Mesendoderm (in vitro differentiated cells): ENCODE measurements around the gene WDR82.

Experiments
- DNase-seq: peaks from one replicate; pipeline ENCODE4 v3.0.0; 2013
- H2AK5ac ChIP-seq: 2 replicates; pipeline ENCODE4 v1.6.1; 2013; ENCODE audit warnings: low read length, inconsistent platforms
- H2BK120ac ChIP-seq: 2 replicates; pipeline ENCODE4 v1.6.1; 2013; ENCODE audit warnings: low read depth, mild to moderate bottlenecking, low read length, moderate library complexity, mixed read lengths
- H2BK15ac ChIP-seq: replicated peaks from 2 replicates; pipeline ENCODE4 v1.6.1; 2013; ENCODE audit warnings: low read depth, mild to moderate bottlenecking, moderate library complexity
- H2BK5ac ChIP-seq: 2 replicates; pipeline ENCODE4 v1.6.1; 2013; ENCODE audit warnings: low read length, inconsistent platforms
- H3K18ac ChIP-seq: 2 replicates; pipeline ENCODE4 v1.6.1; 2013; ENCODE audit warnings: mild to moderate bottlenecking, low read length, mixed read lengths
- H3K23ac ChIP-seq: one replicate; pipeline ENCODE4 v1.6.1; 2013; ENCODE audit warnings: low read length
- H3K27ac ChIP-seq: 2 replicates; pipeline ENCODE4 v1.5.1; 2013; ENCODE audit warnings: low read depth, mild to moderate bottlenecking, inconsistent platforms, low read length, moderate library complexity
- H3K27me3 ChIP-seq: 2 replicates; pipeline ENCODE4 v1.6.1; 2013; ENCODE audit warnings: low read length, control low read depth, mild to moderate bottlenecking, inconsistent platforms; ENCODE audit not compliant: insufficient read depth, poor library complexity
- H3K36me3 ChIP-seq: 2 replicates; pipeline ENCODE4 v1.6.1; 2013; ENCODE audit warnings: low read length, inconsistent platforms; ENCODE audit not compliant: control insufficient read depth, insufficient read depth
- H3K4ac ChIP-seq: one replicate; pipeline ENCODE4 v1.6.1; 2013; ENCODE audit warnings: low read depth, mild to moderate bottlenecking, low read length, moderate library complexity
- H3K4me1 ChIP-seq: 2 replicates; pipeline ENCODE4 v1.6.1; 2013; ENCODE audit warnings: low read depth, low read length, inconsistent platforms; ENCODE audit not compliant: control insufficient read depth
- H3K4me2 ChIP-seq: 2 replicates; pipeline ENCODE4 v1.6.1; 2013; ENCODE audit warnings: low read length
- H3K4me3 ChIP-seq: 2 replicates; pipeline ENCODE4 v1.5.1; 2013; ENCODE audit warnings: mild to moderate bottlenecking, low read length
- H3K56ac ChIP-seq: one replicate; pipeline ENCODE4 v1.6.1; 2013; ENCODE audit warnings: low read length
- H3K79me1 ChIP-seq: 2 replicates; pipeline ENCODE4 v1.6.1; 2013; ENCODE audit warnings: low read length, inconsistent platforms
- H3K79me2 ChIP-seq: 2 replicates; pipeline ENCODE4 v1.6.1; 2013; ENCODE audit warnings: mild to moderate bottlenecking, low read length; ENCODE audit not compliant: control insufficient read depth, insufficient read depth
- H3K9ac ChIP-seq: 2 replicates; pipeline ENCODE4 v1.6.1; 2013; ENCODE audit warnings: low read length, inconsistent platforms
- H4K5ac ChIP-seq: one replicate; pipeline ENCODE4 v1.6.1; 2013; ENCODE audit warnings: low read length
- H4K8ac ChIP-seq: one replicate; pipeline ENCODE4 v1.6.1; 2013; ENCODE audit warnings: low read depth, mild to moderate bottlenecking, control low read depth, low read length, moderate library complexity
- WGBS: extraction: QIAGEN DNeasy Blood & Tissue Kit; methylation state at CpG from one replicate; pipeline ENCODE4 v1.1.7; 2013; ENCODE audit warnings: low lambda C conversion rate, missing lambda C conversion rate; ENCODE audit not compliant: insufficient coverage; ENCODE audit errors: extremely low coverage; 5-methylcytosine and 5-hydroxymethylcytosine counted together

The WDR82 gene

GRCh38 chr3:52237657-52238172 is 40.7 kb downstream of the WDR82 start:
- Histone ChIP-seq H3K4ac (no peak overlapping the region), H3K4me3 (no peak overlapping the region), H4K5ac (no peak overlapping the region), H3K9ac (peak overlapping the region; percentile 62), H2AK5ac (no peak overlapping the region), H2BK120ac (no peak overlapping the region), H3K79me1 (peaks cover 4% of the 10 kb centered on the region), H4K8ac (no peak overlapping the region), H3K18ac (no peak overlapping the region), H3K4me1 (peaks cover 13% of the 10 kb centered on the region), H3K27me3 (no peaks in the 10 kb centered on the region), H2BK5ac (no peak overlapping the region), H3K79me2 (peaks cover 2% of the 10 kb centered on the region), H3K36me3 (no peaks in the 10 kb centered on the region), H3K56ac (peak overlapping the region; percentile 80), H3K27ac (peak overlapping the region; percentile 13), H2BK15ac (no peak overlapping the region), H3K23ac (no peak overlapping the region), H3K4me2 (peak overlapping the region; percentile 13)
- peak; percentile 69 for DNase-seq
- no CpG with 5 or more reads among the region's 8 CpGs for whole genome bisulfite sequencing

DNA sequence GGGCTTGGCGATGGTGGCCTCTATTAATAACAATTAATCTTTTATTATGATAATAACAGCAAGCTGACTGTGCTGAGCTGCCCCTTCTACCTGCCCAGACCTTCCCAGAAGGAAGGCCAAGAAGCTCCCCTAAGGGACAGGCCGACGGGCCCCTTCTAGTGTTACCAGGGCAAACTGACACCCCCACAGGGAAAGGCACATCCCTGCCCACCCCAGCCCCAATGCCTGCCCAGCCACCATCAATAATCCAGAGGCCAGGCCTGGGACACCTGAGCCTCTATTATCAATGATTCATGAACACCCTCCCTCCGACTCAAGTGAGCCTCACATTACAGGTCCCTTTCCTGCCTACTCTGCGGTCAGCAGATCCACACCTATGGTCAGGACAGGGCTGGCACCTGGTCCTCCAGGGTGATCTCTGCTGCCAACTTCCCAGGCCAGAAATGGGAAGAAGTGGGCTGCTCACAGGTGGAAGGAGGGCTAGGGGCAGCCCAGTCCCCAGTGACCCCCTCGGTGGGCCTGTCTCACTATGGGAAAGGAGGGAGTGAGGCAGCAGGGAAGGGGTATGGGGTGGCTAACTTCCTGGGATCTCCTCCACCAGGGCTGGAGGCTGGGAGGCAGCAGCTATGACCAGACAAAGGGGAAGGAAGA is 41.3 kb downstream of the WDR82 start:
- Histone ChIP-seq H3K4ac (no peak overlapping the region), H3K4me3 (no peak overlapping the region), H2AK5ac (no peak overlapping the region), H3K4me1 (peaks cover 13% of the 10 kb centered on the region), H3K23ac (no peak overlapping the region), H2BK5ac (no peak overlapping the region), H4K5ac (no peak overlapping the region), H4K8ac (no peak overlapping the region), H3K18ac (no peak overlapping the region), H3K4me2 (no peak overlapping the region), H3K27ac (peak overlapping the region; percentile 13), H3K36me3 (no peaks in the 10 kb centered on the region), H3K9ac (peak overlapping the region; percentile 47), H2BK15ac (no peak overlapping the region), H3K27me3 (no peaks in the 10 kb centered on the region), H3K79me2 (peaks cover 2% of the 10 kb centered on the region), H2BK120ac (no peak overlapping the region), H3K79me1 (peaks cover 4% of the 10 kb centered on the region), H3K56ac (peak overlapping the region; percentile 80)
- no CpG with 5 or more reads among the region's 6 CpGs for WGBS
- no peak for DNase-seq

DNA sequence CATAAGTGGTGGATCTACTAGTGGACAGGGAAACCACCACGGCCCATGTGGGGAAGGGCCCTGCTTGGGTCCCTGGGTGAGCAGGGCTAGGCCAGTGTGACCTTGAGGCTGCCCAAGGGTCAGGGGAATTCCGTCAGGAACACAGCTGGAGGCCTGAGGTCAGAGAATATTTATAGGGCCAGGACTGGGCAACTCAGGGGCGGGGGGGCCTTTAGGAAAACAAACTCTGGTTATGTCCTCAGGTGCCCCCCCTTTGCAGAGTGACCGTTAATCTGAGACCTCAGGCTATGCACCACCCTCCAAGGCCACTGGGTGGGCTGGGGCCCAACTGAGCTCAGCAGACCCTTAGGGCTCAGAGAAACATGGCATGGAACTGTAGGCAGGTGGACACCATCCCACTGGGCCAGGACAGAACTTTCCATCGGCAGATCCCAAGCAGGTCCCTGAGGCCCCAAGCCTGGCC is 42.0 kb downstream of the WDR82 start:
- Histone ChIP-seq H3K23ac (no peak overlapping the region), H4K5ac (no peak overlapping the region), H3K79me1 (peaks cover 4% of the 10 kb centered on the region), H3K36me3 (no peaks in the 10 kb centered on the region), H3K9ac (no peak overlapping the region), H2AK5ac (no peak overlapping the region), H3K4me1 (peaks cover 13% of the 10 kb centered on the region), H3K79me2 (peaks cover 2% of the 10 kb centered on the region), H2BK5ac (no peak overlapping the region), H3K56ac (no peak overlapping the region), H2BK15ac (no peak overlapping the region), H2BK120ac (no peak overlapping the region), H3K4me2 (no peak overlapping the region), H4K8ac (no peak overlapping the region), H3K27ac (no peak overlapping the region), H3K4ac (no peak overlapping the region), H3K4me3 (no peak overlapping the region), H3K18ac (no peak overlapping the region), H3K27me3 (no peaks in the 10 kb centered on the region)
- no peak for DNase-seq
- no CpG with 5 or more reads among the region's 5 CpGs for WGBS

GRCh38 chr3:52234516-52235447 is 43.7 kb downstream of the WDR82 start:
- Histone ChIP-seq H3K4me3 (no peak overlapping the region), H3K79me2 (peaks cover 2% of the 10 kb centered on the region), H3K4me1 (peaks cover 5% of the 10 kb centered on the region), H3K79me1 (peaks cover 4% of the 10 kb centered on the region), H4K5ac (no peak overlapping the region), H3K27ac (no peak overlapping the region), H3K36me3 (peaks cover 4% of the 10 kb centered on the region), H3K27me3 (no peaks in the 10 kb centered on the region), H3K23ac (no peak overlapping the region), H2BK5ac (no peak overlapping the region), H4K8ac (no peak overlapping the region), H3K56ac (no peak overlapping the region), H3K4ac (no peak overlapping the region), H2BK120ac (no peak overlapping the region), H2BK15ac (no peak overlapping the region), H3K18ac (no peak overlapping the region), H3K4me2 (no peak overlapping the region), H3K9ac (no peak overlapping the region), H2AK5ac (no peak overlapping the region)
- no CpG with 5 or more reads among the region's 15 CpGs for WGBS
- DNase-seq: no peak

GRCh38 chr3:52233968-52234367 is 44.5 kb downstream of the WDR82 start:
- Histone ChIP-seq H3K4ac (no peak overlapping the region), H3K9ac (no peak overlapping the region), H2AK5ac (no peak overlapping the region), H2BK5ac (no peak overlapping the region), H4K5ac (no peak overlapping the region), H3K36me3 (peaks cover 8% of the 10 kb centered on the region), H3K27me3 (no peaks in the 10 kb centered on the region), H3K4me2 (no peak overlapping the region), H3K79me2 (peaks cover 2% of the 10 kb centered on the region), H3K4me3 (no peak overlapping the region), H2BK120ac (no peak overlapping the region), H3K56ac (no peak overlapping the region), H3K4me1 (peaks cover 5% of the 10 kb centered on the region), H4K8ac (no peak overlapping the region), H3K27ac (no peak overlapping the region), H2BK15ac (no peak overlapping the region), H3K79me1 (peaks cover 4% of the 10 kb centered on the region), H3K18ac (no peak overlapping the region), H3K23ac (no peak overlapping the region)
- no peak for DNase-seq
- no CpG with 5 or more reads among the region's 3 CpGs for WGBS
